Testis (tissue), 2 donors: Measurements from ENCODE around the gene CENPT.

Experiments
- CTCF ChIP-seq, 3 experiments: fragments of 450-650 bp in 2 of 3; fragments of 200-600 bp in 1 of 3; sonication (generic) in 1 of 3; IDR thresholded peaks; one replicate each; pipeline ENCODE4 v1.5.1; 2016 to 2019; ENCODE audit warnings: antibody characterized with exemption in 3 of 3, mild to moderate bottlenecking in 2 of 3, moderate library complexity in 1 of 3
- POLR2A ChIP-seq: fragments of 450-650 bp; IDR thresholded peaks from one replicate; pipeline ENCODE4 v1.6.1; 2017; ENCODE audit warnings: antibody characterized with exemption, mild to moderate bottlenecking, moderate library complexity

DNA sequence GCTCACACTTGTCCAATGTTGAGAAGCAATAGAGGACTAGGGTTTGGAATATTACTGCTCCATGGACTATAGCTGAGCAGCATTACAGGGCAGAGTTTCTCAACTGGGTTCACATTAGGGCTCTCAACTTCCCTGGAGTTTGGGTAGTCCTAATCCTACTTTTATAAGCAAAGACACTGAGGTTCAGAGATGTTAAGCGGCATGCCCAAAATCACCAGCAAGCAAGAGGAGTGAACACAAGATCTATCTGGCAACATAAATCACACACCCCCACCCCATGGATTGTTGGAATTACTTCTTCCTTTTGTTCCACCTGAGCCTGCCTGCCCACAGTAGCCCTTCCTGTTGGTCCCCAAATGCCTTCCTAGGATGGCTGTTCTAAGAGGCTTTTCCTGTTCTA lies 35.6 kb downstream of the CENPT start:
- no peak for TF ChIP-seq CTCF (IDR thresholded peaks at IDR 0.05)
- TF ChIP-seq POLR2A = no peak
